Liver (tissue), 9 donors: ENCODE data around the gene LDLRAD4. TPM values are rescaled to one million over a fixed set of nuclear protein-coding genes. Genes with fewer than 3 reads are reported as not detected.

Source experiments
- DNase-seq: peaks from one replicate; pipeline ENCODE4 v3.0.0-alpha.2; 2017; ENCODE audit warnings: low spot score
- H3K27ac ChIP-seq, 2 donors: one replicate each; pipeline ENCODE4 v1.7.0; 2013; ENCODE audit warnings: inconsistent platforms in 2 of 2, low read length in 2 of 2, control low read depth in 1 of 2, low read depth in 1 of 2, mild to moderate bottlenecking in 1 of 2
- H3K27me3 ChIP-seq, 4 donors: one replicate each; pipeline versions ENCODE4 v1.6.1 to v1.7.0; 2013; ENCODE audit warnings: low read length in 3 of 4, inconsistent platforms in 1 of 4, mild to moderate bottlenecking in 1 of 4, moderate library complexity in 1 of 4; ENCODE audit not compliant: control insufficient read depth in 4 of 4, insufficient read depth in 4 of 4
- H3K36me3 ChIP-seq, 4 donors: one replicate each; pipeline versions ENCODE4 v1.6.1 to v1.7.0; 2013; ENCODE audit warnings: low read length in 3 of 4, mild to moderate bottlenecking in 3 of 4, low read depth in 1 of 4, moderate library complexity in 1 of 4; ENCODE audit not compliant: control insufficient read depth in 4 of 4, insufficient read depth in 3 of 4
- H3K4me1 ChIP-seq, 4 donors: one replicate each; pipeline versions ENCODE4 v1.6.1 to v1.7.0; 2013; ENCODE audit warnings: low read length in 3 of 4, mild to moderate bottlenecking in 3 of 4, moderate library complexity in 1 of 4; ENCODE audit not compliant: control insufficient read depth in 4 of 4, insufficient read depth in 4 of 4
- H3K4me3 ChIP-seq, 3 donors: one replicate each; pipeline versions ENCODE4 v1.6.1 to v1.7.0; 2013; ENCODE audit warnings: low read length in 3 of 3, control low read depth in 1 of 3, low read depth in 1 of 3, mild to moderate bottlenecking in 1 of 3
- H3K9ac ChIP-seq, 2 donors: one replicate each; pipeline ENCODE4 v1.7.0; 2013; ENCODE audit warnings: low read length in 2 of 2, mild to moderate bottlenecking in 2 of 2, moderate library complexity in 2 of 2, control low read depth in 1 of 2, low read depth in 1 of 2
- H3K9me3 ChIP-seq, 4 donors: one replicate each; pipeline versions ENCODE4 v1.6.1 to v1.7.0; 2013; ENCODE audit warnings: low read length in 3 of 4; ENCODE audit not compliant: control insufficient read depth in 4 of 4
- FOXA1 ChIP-seq: IDR thresholded peaks from 2 replicates; pipeline ENCODE4 v1.6.1; 2016; ENCODE audit warnings: antibody characterized with exemption
- GABPA ChIP-seq, 2 donors: IDR thresholded peaks in 1 of 2; conservative IDR thresholded peaks in 1 of 2; 2 replicates each; pipeline ENCODE4 v1.6.1; 2016; ENCODE audit warnings: antibody characterized with exemption in 2 of 2, mild to moderate bottlenecking in 1 of 2, moderate library complexity in 1 of 2
- HNF4A ChIP-seq, 2 donors: conservative IDR thresholded peaks; 2 replicates each; pipeline ENCODE4 v1.6.1; 2016; ENCODE audit warnings: antibody characterized with exemption in 2 of 2, mild to moderate bottlenecking in 2 of 2
- HNF4G ChIP-seq: IDR thresholded peaks from 2 replicates; pipeline ENCODE4 v1.6.1; 2016; ENCODE audit warnings: antibody characterized with exemption
- JUND ChIP-seq, 2 donors: IDR thresholded peaks; 2 replicates each; pipeline ENCODE4 v1.6.1; 2016; ENCODE audit warnings: antibody characterized with exemption in 2 of 2
- RAD21 ChIP-seq, 2 donors: IDR thresholded peaks; 2 replicates each; pipeline ENCODE4 v1.6.1; 2016; ENCODE audit warnings: antibody characterized with exemption in 2 of 2, mild to moderate bottlenecking in 2 of 2
- SP1 ChIP-seq: IDR thresholded peaks from 2 replicates; pipeline ENCODE4 v1.6.1; 2018; ENCODE audit warnings: antibody characterized with exemption, mild to moderate bottlenecking
- TAF1 ChIP-seq: conservative IDR thresholded peaks from 2 replicates; pipeline ENCODE4 v1.6.1; 2016; ENCODE audit warnings: antibody characterized with exemption, mild to moderate bottlenecking
- WGBS: extraction: QIAGEN DNeasy Blood & Tissue Kit; methylation state at CpG from one replicate; pipeline ENCODE4 v1.1.7; 2013; 5-methylcytosine and 5-hydroxymethylcytosine counted together
- polyA plus RNA-seq, 2 donors: library from polyadenylated mRNA; stranded (reverse) in 1 of 2; unstranded in 1 of 2; fragments of 200-250 nt in 1 of 2; fragments of >200 nt in 1 of 2; fragmentation: Nextera tagmentation in 1 of 2; extraction: Ambion mirVana in 1 of 2; gene quantifications; one replicate each; pipeline versions ENCODE4 v1.2.1 to v1.2.3, GENCODE V29; 2013 to 2015
- total RNA-seq, 2 donors: library from RNA; depleted of rRNA; stranded (reverse); fragments of >200 nt; gene quantifications; one replicate each; pipeline ENCODE4 v1.2.3, GENCODE V29; 2014
- TF ChIP-seq, protein P1 (sequence below): IDR thresholded peaks from 2 replicates; pipeline ENCODE4 v1.6.1; 2016; ENCODE audit warnings: antibody characterized with exemption, mild to moderate bottlenecking
- TF ChIP-seq, protein P2 (sequence below): IDR thresholded peaks from 2 replicates; pipeline ENCODE4 v1.6.1; 2016; ENCODE audit warnings: antibody characterized with exemption
- TF ChIP-seq, protein P3 (sequence below): IDR thresholded peaks from 2 replicates; pipeline ENCODE4 v1.6.1; 2016; ENCODE audit warnings: antibody characterized with exemption
- TF ChIP-seq, protein P4 (sequence below): fragments of 150-350 bp; IDR thresholded peaks from 2 replicates; pipeline ENCODE4 v1.5.1; 2017; ENCODE audit warnings: improper control_type of control experiment, low read depth, low read length; ENCODE audit not compliant: missing input control
- donor health status: healthy.
- donor health status: healthy.
- donor health status: healthy.
- donor health status: healthy.
- donor health status: healthy.

The LDLRAD4 gene
- total and polyA plus RNA-seq, 4 donors = 4.8 to 41.7 (median 12.7) TPM

DNA sequence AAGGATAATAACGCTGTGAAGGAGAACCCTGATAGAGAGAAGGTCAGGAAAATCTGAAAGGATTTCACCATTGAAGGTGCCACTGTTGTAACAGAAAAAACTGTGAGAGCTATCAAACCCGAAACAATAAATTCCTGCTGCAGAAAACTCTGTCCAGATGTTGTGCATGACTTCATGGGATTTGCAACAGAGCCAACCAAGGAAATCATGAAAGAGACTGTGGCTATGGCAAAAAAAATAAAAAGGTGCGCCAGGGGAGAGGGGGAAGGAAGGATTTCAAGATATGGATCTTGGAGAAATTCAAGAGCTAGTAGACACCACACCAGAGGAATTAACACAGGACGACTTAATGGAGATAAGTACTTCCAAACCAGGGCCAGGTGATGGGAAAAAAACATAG, 88.0 kb downstream of the LDLRAD4 start:
- WGBS = 95% methylated on average over 4 of the region's 4 CpGs
- H3K9me3 ChIP-seq = peaks cover 0 to 2% (median 1%) of the 10 kb centered on the region in 4 donors
- peaks cover 0 to 5% (median 1%) of the 10 kb centered on the region in 4 donors for H3K4me1 ChIP-seq
- no peaks in the 10 kb centered on the region for H3K36me3 ChIP-seq
- no peak for DNase-seq
- no peaks in the 10 kb centered on the region for H3K27me3 ChIP-seq
- TF ChIP-seq HNF4G (no peak), JUND (IDR thresholded peaks at IDR 0.05) (no peak), HNF4A (conservative IDR thresholded peaks at IDR 0.05) (no peak)
- no peak overlapping the region for H3K9ac ChIP-seq
- no peak overlapping the region for H3K4me3 ChIP-seq
- no peak overlapping the region for H3K27ac ChIP-seq

DNA sequence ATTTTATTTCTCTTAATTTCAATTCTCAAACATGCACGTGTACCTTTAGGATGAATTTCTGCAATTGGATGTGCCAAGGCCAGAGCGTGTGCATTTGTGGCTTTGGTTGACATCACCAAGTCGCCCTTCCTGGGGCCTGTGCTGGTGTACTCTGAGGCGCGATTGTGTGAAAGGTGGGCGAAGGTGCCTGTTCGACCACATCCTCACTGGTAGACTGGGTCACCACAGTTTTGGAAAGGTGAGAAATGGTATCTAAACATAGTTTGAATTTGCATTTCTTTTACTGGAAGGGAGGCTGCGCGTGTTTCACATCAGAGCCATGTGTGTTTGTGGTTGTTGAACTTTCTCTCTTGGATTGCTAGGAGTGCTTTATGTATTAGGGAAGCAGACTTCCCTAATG, 89.8 kb downstream of the LDLRAD4 start:
- Histone ChIP-seq H3K9ac (no peak overlapping the region), H3K4me1 (peaks cover 3 to 15% (median 7%) of the 10 kb centered on the region in 4 donors), H3K27me3 (no peaks in the 10 kb centered on the region), H3K4me3 (no peak overlapping the region), H3K9me3 (peaks cover 0 to 2% (median 1%) of the 10 kb centered on the region in 4 donors), H3K36me3 (no peaks in the 10 kb centered on the region), H3K27ac (no peak overlapping the region)
- DNase-seq = no peak
- 80% methylated on average over 9 of the region's 9 CpGs for WGBS
- TF ChIP-seq FOXA1 (no peak), RAD21 (IDR thresholded peaks at IDR 0.05) (no peak), JUND (IDR thresholded peaks at IDR 0.05) (no peak), HNF4A (conservative IDR thresholded peaks at IDR 0.05) (no peak), TAF1 (no peak), HNF4G (no peak), SP1 (no peak)
- TF ChIP-seq, protein P1, sequence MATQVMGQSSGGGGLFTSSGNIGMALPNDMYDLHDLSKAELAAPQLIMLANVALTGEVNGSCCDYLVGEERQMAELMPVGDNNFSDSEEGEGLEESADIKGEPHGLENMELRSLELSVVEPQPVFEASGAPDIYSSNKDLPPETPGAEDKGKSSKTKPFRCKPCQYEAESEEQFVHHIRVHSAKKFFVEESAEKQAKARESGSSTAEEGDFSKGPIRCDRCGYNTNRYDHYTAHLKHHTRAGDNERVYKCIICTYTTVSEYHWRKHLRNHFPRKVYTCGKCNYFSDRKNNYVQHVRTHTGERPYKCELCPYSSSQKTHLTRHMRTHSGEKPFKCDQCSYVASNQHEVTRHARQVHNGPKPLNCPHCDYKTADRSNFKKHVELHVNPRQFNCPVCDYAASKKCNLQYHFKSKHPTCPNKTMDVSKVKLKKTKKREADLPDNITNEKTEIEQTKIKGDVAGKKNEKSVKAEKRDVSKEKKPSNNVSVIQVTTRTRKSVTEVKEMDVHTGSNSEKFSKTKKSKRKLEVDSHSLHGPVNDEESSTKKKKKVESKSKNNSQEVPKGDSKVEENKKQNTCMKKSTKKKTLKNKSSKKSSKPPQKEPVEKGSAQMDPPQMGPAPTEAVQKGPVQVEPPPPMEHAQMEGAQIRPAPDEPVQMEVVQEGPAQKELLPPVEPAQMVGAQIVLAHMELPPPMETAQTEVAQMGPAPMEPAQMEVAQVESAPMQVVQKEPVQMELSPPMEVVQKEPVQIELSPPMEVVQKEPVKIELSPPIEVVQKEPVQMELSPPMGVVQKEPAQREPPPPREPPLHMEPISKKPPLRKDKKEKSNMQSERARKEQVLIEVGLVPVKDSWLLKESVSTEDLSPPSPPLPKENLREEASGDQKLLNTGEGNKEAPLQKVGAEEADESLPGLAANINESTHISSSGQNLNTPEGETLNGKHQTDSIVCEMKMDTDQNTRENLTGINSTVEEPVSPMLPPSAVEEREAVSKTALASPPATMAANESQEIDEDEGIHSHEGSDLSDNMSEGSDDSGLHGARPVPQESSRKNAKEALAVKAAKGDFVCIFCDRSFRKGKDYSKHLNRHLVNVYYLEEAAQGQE = no peak
- TF ChIP-seq, protein P2, sequence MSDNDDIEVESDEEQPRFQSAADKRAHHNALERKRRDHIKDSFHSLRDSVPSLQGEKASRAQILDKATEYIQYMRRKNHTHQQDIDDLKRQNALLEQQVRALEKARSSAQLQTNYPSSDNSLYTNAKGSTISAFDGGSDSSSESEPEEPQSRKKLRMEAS = no peak
- TF ChIP-seq, protein P3, sequence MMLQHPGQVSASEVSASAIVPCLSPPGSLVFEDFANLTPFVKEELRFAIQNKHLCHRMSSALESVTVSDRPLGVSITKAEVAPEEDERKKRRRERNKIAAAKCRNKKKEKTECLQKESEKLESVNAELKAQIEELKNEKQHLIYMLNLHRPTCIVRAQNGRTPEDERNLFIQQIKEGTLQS = no peak

DNA sequence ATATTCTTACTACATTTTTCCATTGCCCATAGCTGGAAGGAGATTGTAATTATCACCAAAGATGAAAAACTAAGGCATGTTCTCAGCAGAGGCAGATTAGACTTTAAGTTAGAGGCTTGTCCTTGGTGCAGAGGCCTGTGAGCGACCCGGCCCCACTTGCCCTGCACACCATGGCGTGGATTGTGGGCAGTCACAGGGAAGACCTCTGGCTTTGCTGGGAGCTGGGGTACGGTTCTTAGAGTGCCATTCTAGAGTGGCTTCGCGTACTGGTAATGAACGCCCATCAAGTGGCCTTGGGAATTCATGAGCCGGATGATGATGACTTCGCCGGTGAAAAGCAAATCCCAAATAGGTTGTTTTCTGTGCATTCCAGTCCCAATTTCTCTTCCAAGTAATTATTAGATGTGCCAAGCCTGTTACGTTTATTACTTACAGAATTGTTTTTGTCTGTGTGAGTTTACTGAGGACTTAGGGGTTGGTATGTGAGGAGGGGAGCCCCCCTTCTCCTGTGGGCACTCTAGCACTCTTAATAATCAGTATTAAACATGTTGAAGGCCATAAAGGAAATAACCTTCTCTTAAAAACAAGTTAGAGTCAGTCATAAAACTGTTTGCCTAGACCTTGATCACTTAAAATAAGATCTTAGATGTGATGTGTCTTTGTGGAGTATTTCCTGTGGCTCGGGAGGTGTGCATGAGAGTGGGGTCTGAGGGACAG, 90.6 kb downstream of the LDLRAD4 start:
- H3K9ac ChIP-seq = no peak overlapping the region
- H3K9me3 ChIP-seq = peaks cover 0 to 2% (median 1%) of the 10 kb centered on the region in 4 donors
- H3K36me3 ChIP-seq = no peaks in the 10 kb centered on the region
- no peak for DNase-seq
- no peaks in the 10 kb centered on the region for H3K27me3 ChIP-seq
- H3K4me3 ChIP-seq = no peak overlapping the region
- TF ChIP-seq GABPA (IDR thresholded peaks at IDR 0.05 in 1 of 2, conservative IDR thresholded peaks at IDR 0.05 in 1 of 2) = no peak
- TF ChIP-seq, protein P4, sequence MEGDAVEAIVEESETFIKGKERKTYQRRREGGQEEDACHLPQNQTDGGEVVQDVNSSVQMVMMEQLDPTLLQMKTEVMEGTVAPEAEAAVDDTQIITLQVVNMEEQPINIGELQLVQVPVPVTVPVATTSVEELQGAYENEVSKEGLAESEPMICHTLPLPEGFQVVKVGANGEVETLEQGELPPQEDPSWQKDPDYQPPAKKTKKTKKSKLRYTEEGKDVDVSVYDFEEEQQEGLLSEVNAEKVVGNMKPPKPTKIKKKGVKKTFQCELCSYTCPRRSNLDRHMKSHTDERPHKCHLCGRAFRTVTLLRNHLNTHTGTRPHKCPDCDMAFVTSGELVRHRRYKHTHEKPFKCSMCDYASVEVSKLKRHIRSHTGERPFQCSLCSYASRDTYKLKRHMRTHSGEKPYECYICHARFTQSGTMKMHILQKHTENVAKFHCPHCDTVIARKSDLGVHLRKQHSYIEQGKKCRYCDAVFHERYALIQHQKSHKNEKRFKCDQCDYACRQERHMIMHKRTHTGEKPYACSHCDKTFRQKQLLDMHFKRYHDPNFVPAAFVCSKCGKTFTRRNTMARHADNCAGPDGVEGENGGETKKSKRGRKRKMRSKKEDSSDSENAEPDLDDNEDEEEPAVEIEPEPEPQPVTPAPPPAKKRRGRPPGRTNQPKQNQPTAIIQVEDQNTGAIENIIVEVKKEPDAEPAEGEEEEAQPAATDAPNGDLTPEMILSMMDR = no peak
- TF ChIP-seq JUND (IDR thresholded peaks at IDR 0.05) = no peak
- TF ChIP-seq HNF4A (conservative IDR thresholded peaks at IDR 0.05) = no peak
- H3K4me1 ChIP-seq = peaks cover 4 to 23% (median 14%) of the 10 kb centered on the region in 4 donors
- no peak overlapping the region for H3K27ac ChIP-seq
- 98% methylated on average over 12 of the region's 12 CpGs for WGBS
